H9 (cell line): ENCODE data around the gene CCDC141. TPM values are rescaled to one million over a fixed set of nuclear protein-coding genes. Genes with fewer than 3 reads are reported as not detected.

ENCODE experiments used
- DNase-seq: peaks from one replicate; pipeline ENCODE4 v3.0.0-alpha.2; 2017
- H2AFZ ChIP-seq: one replicate; pipeline ENCODE4 v1.6.1; 2013; ENCODE audit warnings: mild to moderate bottlenecking, low read length, control low read depth, moderate library complexity
- H2AK5ac ChIP-seq: 2 replicates; pipeline ENCODE4 v1.6.1; 2013; ENCODE audit warnings: low read length, control low read depth, mixed read lengths; ENCODE audit not compliant: insufficient read length
- H2BK120ac ChIP-seq: one replicate; pipeline ENCODE4 v1.6.1; 2013; ENCODE audit warnings: low read depth, mild to moderate bottlenecking, low read length, control low read depth, inconsistent platforms; ENCODE audit not compliant: poor library complexity, severe bottlenecking
- H2BK12ac ChIP-seq: 2 replicates; pipeline ENCODE4 v1.6.1; 2013; ENCODE audit warnings: low read length, control low read depth, mixed read lengths, low read depth; ENCODE audit not compliant: insufficient read length
- H2BK15ac ChIP-seq: 2 replicates; pipeline ENCODE4 v1.6.1; 2013; ENCODE audit warnings: low read depth, low read length, control low read depth
- H2BK20ac ChIP-seq: one replicate; pipeline ENCODE4 v1.6.1; 2013; ENCODE audit warnings: low read depth, mild to moderate bottlenecking, low read length, control low read depth, inconsistent platforms; ENCODE audit not compliant: poor library complexity, severe bottlenecking
- H2BK5ac ChIP-seq: 2 replicates; pipeline ENCODE4 v1.6.1; 2013; ENCODE audit warnings: low read length, control low read depth, mixed read lengths; ENCODE audit not compliant: insufficient read length
- H3K14ac ChIP-seq: 2 replicates; pipeline ENCODE4 v1.6.1; 2013; ENCODE audit warnings: low read length, control low read depth; ENCODE audit not compliant: insufficient read depth
- H3K18ac ChIP-seq: 2 replicates; pipeline ENCODE4 v1.6.1; 2013; ENCODE audit warnings: low read depth, mild to moderate bottlenecking, mixed read lengths, low read length, control low read depth; ENCODE audit not compliant: insufficient read length
- H3K23ac ChIP-seq: 2 replicates; pipeline ENCODE4 v1.6.1; 2013; ENCODE audit warnings: low read length, control low read depth, mixed read lengths, low read depth; ENCODE audit not compliant: insufficient read length
- H3K23me2 ChIP-seq: 2 replicates; pipeline ENCODE4 v1.6.1; 2013; ENCODE audit warnings: low read depth, mild to moderate bottlenecking, mixed read lengths, low read length, control low read depth; ENCODE audit not compliant: insufficient read length, poor library complexity, severe bottlenecking
- H3K27ac ChIP-seq: 2 replicates; pipeline ENCODE4 v1.5.1; 2013; ENCODE audit warnings: low read length, control low read depth, mixed read lengths, low read depth; ENCODE audit not compliant: insufficient read length
- H3K27me3 ChIP-seq: 2 replicates; pipeline ENCODE4 v1.6.1; 2013; ENCODE audit warnings: low read length, control low read depth, inconsistent platforms; ENCODE audit not compliant: insufficient read depth
- H3K4ac ChIP-seq: 2 replicates; pipeline ENCODE4 v1.6.1; 2013; ENCODE audit warnings: low read depth, mild to moderate bottlenecking, control low read depth, inconsistent platforms, low read length, moderate library complexity
- H3K4me1 ChIP-seq: 2 replicates; pipeline ENCODE4 v1.6.1; 2013; ENCODE audit warnings: low read length, control low read depth, inconsistent platforms; ENCODE audit not compliant: insufficient read depth
- H3K4me2 ChIP-seq: 2 replicates; pipeline ENCODE4 v1.6.1; 2013; ENCODE audit warnings: low read length, control low read depth, mixed read lengths; ENCODE audit not compliant: insufficient read length, insufficient read depth
- H3K56ac ChIP-seq: 2 replicates; pipeline ENCODE4 v1.6.1; 2013; ENCODE audit warnings: low read depth, mild to moderate bottlenecking, mixed read lengths, low read length, control low read depth; ENCODE audit not compliant: insufficient read length
- H3K79me1 ChIP-seq: 2 replicates; pipeline ENCODE4 v1.6.1; 2013; ENCODE audit warnings: low read depth, mild to moderate bottlenecking, moderate library complexity, low read length, control low read depth, inconsistent platforms; ENCODE audit not compliant: insufficient read depth, poor library complexity, severe bottlenecking
- H3K79me2 ChIP-seq: 2 replicates; pipeline ENCODE4 v1.6.1; 2013; ENCODE audit warnings: low read length, control low read depth, inconsistent platforms; ENCODE audit not compliant: insufficient read depth
- H3K9ac ChIP-seq: 2 replicates; pipeline ENCODE4 v1.6.1; 2013; ENCODE audit warnings: low read length, control low read depth, mixed read lengths; ENCODE audit not compliant: insufficient read length; ENCODE audit errors: extremely low read depth
- H3K9me3 ChIP-seq: one replicate; pipeline ENCODE4 v1.6.1; 2013; ENCODE audit warnings: low read depth, low read length, inconsistent platforms; ENCODE audit not compliant: control insufficient read depth
- H3T11ph ChIP-seq: one replicate; pipeline ENCODE4 v1.6.1; 2013; ENCODE audit warnings: mild to moderate bottlenecking, low read length, control low read depth, inconsistent platforms
- H4K20me1 ChIP-seq: one replicate; pipeline ENCODE4 v1.6.1; 2013; ENCODE audit not compliant: control insufficient read depth, insufficient read length, insufficient read depth
- H4K5ac ChIP-seq: 2 replicates; pipeline ENCODE4 v1.6.1; 2013; ENCODE audit warnings: low read depth, mild to moderate bottlenecking, mixed read lengths, low read length, control low read depth; ENCODE audit not compliant: insufficient read length
- H4K8ac ChIP-seq: replicated peaks from 2 replicates; pipeline ENCODE4 v1.6.1; 2013; ENCODE audit warnings: low read length, control low read depth, mixed read lengths, low read depth; ENCODE audit not compliant: insufficient read length
- H4K91ac ChIP-seq: 2 replicates; pipeline ENCODE4 v1.6.1; 2013; ENCODE audit warnings: low read depth, mild to moderate bottlenecking, moderate library complexity, mixed read lengths, low read length, control low read depth; ENCODE audit not compliant: insufficient read length
- H3K27ac Mint-ChIP-seq, 3 experiments: 2 replicates in 2 of 3; 3 replicates in 1 of 3; pipeline ENCODE4 v1.8.0; 2020 to 2021; ENCODE audit warnings: mixed read lengths in 3 of 3, mild to moderate bottlenecking in 1 of 3, moderate library complexity in 1 of 3
- H3K27me3 Mint-ChIP-seq: 2 replicates; pipeline ENCODE4 v1.8.0; 2021; ENCODE audit warnings: low read depth, mild to moderate bottlenecking, moderate library complexity, mixed read lengths
- H3K36me3 Mint-ChIP-seq, 3 experiments: 2 replicates in 2 of 3; 3 replicates in 1 of 3; pipeline ENCODE4 v1.8.0; 2020 to 2021; ENCODE audit warnings: low read depth in 3 of 3, mixed read lengths in 3 of 3; ENCODE audit not compliant: insufficient read depth in 1 of 3
- H3K4me1 Mint-ChIP-seq, 2 experiments: 2 replicates each; pipeline ENCODE4 v1.8.0; 2020; ENCODE audit warnings: mixed read lengths in 2 of 2
- H3K4me3 Mint-ChIP-seq, 2 experiments: 2 replicates in 1 of 2; 3 replicates in 1 of 2; pipeline ENCODE4 v1.8.0; 2020 to 2021; ENCODE audit warnings: mild to moderate bottlenecking in 2 of 2, mixed read lengths in 2 of 2, moderate library complexity in 1 of 2
- H3K9me3 Mint-ChIP-seq, 2 experiments: 2 replicates in 1 of 2; 3 replicates in 1 of 2; pipeline ENCODE4 v1.8.0; 2020; ENCODE audit warnings: mild to moderate bottlenecking in 2 of 2, mixed read lengths in 2 of 2, moderate library complexity in 1 of 2
- CTCF ChIP-seq: fragments of 200-600 bp; sonication (generic); conservative IDR thresholded peaks from 3 replicates; pipeline ENCODE4 v1.8.0; 2021; ENCODE audit warnings: antibody characterized with exemption, mild to moderate bottlenecking
- WGBS: extraction: QIAGEN DNeasy Blood & Tissue Kit; methylation state at CpG from one replicate; pipeline ENCODE4 v1.1.7; 2013; ENCODE audit warnings: missing lambda C conversion rate, low lambda C conversion rate, mixed read lengths; ENCODE audit not compliant: insufficient read length; ENCODE audit errors: extremely low coverage; 5-methylcytosine and 5-hydroxymethylcytosine counted together
- long read RNA-seq: library from polyadenylated mRNA; unstranded; transcript quantifications from one replicate; pipeline ENCODE4 v2.0.0, GENCODE V29; 2020
- total RNA-seq: library from RNA; stranded (reverse); gene quantifications from 2 replicates; pipeline ENCODE4 v1.2.1, GENCODE V29; 2021

CCDC141 gene, protein sequence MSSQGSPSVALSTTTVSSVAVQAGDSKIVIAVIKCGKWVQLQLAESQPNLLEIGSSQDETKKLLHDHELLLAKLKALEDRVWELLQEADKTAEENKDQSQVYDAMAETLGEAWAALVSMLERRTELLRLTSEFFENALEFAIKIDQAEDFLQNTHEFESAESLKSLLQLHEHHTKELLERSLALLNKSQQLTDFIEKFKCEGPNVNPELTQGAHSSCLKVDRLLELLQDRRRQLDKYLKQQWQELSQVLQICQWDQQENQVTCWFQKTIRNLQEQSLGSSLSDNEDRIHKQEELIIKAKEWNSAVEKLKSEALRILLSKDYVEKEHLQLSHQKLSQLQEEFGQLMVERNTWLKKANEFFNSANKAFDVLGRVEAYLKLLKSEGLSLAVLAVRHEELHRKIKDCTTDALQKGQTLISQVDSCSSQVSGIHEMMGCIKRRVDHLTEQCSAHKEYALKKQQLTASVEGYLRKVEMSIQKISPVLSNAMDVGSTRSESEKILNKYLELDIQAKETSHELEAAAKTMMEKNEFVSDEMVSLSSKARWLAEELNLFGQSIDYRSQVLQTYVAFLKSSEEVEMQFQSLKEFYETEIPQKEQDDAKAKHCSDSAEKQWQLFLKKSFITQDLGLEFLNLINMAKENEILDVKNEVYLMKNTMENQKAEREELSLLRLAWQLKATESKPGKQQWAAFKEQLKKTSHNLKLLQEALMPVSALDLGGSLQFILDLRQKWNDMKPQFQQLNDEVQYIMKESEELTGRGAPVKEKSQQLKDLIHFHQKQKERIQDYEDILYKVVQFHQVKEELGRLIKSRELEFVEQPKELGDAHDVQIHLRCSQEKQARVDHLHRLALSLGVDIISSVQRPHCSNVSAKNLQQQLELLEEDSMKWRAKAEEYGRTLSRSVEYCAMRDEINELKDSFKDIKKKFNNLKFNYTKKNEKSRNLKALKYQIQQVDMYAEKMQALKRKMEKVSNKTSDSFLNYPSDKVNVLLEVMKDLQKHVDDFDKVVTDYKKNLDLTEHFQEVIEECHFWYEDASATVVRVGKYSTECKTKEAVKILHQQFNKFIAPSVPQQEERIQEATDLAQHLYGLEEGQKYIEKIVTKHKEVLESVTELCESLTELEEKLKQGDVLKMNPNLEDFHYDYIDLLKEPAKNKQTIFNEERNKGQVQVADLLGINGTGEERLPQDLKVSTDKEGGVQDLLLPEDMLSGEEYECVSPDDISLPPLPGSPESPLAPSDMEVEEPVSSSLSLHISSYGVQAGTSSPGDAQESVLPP (N-terminal part only)
- 0.83 and 1.0 TPM in 2 replicates for total RNA-seq
- long read RNA-seq, partial matches to known transcripts = 0 of 2 reads
- long read RNA-seq, other reads (novel, unspliced or antisense) = 2 of 2 reads

DNA sequence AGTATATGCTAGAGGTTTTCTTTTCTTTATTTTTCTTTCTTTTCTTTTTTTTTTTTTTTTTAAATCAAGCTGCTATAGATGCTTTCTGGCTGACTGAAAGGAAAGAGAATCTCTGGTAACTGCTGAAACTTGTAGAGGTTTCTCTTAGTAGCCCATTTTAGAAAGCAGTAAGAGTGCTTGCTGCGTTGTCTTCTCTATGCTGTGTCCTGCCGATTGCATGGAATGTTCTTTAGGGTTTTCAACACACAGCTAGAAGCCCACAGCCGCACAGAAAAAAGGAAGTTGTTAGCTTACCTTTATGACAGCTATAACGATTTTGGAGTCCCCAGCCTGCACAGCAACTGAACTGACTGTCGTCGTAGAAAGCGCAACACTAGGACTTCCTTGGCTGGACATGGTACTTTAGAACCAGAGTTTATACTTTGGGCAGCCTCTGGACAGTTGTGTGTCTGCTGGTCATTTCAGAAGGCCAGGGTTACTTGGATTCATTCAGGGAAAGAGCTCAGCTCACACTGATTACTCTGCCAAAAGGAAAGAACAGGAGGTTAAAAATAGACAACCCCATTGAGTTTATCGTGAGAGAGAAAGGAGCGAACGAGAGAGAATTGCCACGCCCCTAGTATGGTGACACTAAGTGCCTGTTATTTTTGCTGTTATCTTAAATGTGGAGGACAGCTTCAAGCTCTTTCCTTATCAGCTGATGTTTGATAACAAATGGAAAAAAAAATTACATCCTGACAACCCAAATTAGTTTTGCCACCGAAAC is at the start of gene CCDC141:
CCDC141 (minus strand) TSS at position 592 of the 766 bp plus-strand sequence; CDS start at position 396, 196 bp downstream.
- peak within 1 kb of the TSS in 1 of 3 experiments; percentile 49; a peak in 3 of 7 replicates for H3K27ac Mint-ChIP-seq
- H2BK12ac ChIP-seq = no peak within 1 kb of the TSS
- peak within 1 kb of the TSS; percentile 61 for H3K4me2 ChIP-seq

More for the DNA sequence above, at the start of gene CCDC141:
- Mint-ChIP-seq H3K4me1 (peaks cover 21 to 22% of the 10 kb centered on the region in 2 experiments), H3K9me3 (no peaks in the 10 kb centered on the region), H3K27me3 (no peaks in the 10 kb centered on the region; the same call in 1 of the 2 replicates), H3K36me3 (peaks cover 0 to 5% (median 4%) of the 10 kb centered on the region in 3 experiments; a peak in 3 of 7 replicates), H3K4me3 (peak within 1 kb of the TSS in 1 of 2 experiments; percentile 50; a peak in 3 of 5 replicates)
- Histone ChIP-seq H3K18ac (no peak within 1 kb of the TSS), H3K4ac (no peak within 1 kb of the TSS), H3K27me3 (no peaks in the 10 kb centered on the region), H2BK15ac (no peak within 1 kb of the TSS), H3T11ph (no peak within 1 kb of the TSS), H4K91ac (no peak within 1 kb of the TSS), H3K4me1 (peaks cover 2% of the 10 kb centered on the region; the same call in 1 of the 2 replicates), H2AK5ac (no peak within 1 kb of the TSS), H2AFZ (no peak within 1 kb of the TSS), H3K27ac (no peak within 1 kb of the TSS), H3K79me1 (no peaks in the 10 kb centered on the region), H4K8ac (no peak within 1 kb of the TSS), H3K56ac (no peak within 1 kb of the TSS), H2BK20ac (no peak within 1 kb of the TSS), H4K5ac (no peak within 1 kb of the TSS), H2BK5ac (no peak within 1 kb of the TSS), H3K79me2 (no peaks in the 10 kb centered on the region), H3K9ac (no peak within 1 kb of the TSS), H3K23ac (no peak within 1 kb of the TSS), H3K9me3 (no peaks in the 10 kb centered on the region), H3K14ac (no peak within 1 kb of the TSS), H3K23me2 (no peaks in the 10 kb centered on the region), H2BK120ac (no peak within 1 kb of the TSS), H4K20me1 (no peaks in the 10 kb centered on the region)
- no CpG with 5 or more reads among the region's 12 CpGs for WGBS
- TF ChIP-seq CTCF = no peak
- DNase-seq = no peak
